OCI-LY7 (cell line): ENCODE measurements around the gene TOP2B. TPM values are rescaled to one million over a fixed set of nuclear protein-coding genes. Genes with fewer than 3 reads are reported as not detected.
A peak's percentile ranks its signal among the peaks of the same experiment; 100 is the strongest.

Experiments used
- BruUV-seq: library from RNA; stranded (reverse); fragments of 400-500 nt; replicated peaks from 2 replicates; lab custom pipeline; 2021; lab: Mats Ljungman, UMichigan
- CTCF ChIA-PET: fragments of 300-600 bp; sonication (Branson Sonifier 250); formaldehyde crosslinking; loops from one replicate; lab custom pipeline; 2022; ENCODE audit warnings: antibody characterized with exemption; ENCODE audit not compliant: unreplicated experiment; lab: Charles Lee
- POLR2A ChIA-PET: fragments of 300-600 bp; sonication (Branson Sonifier 250); formaldehyde crosslinking; loops from one replicate; lab custom pipeline; 2022; ENCODE audit warnings: antibody characterized with exemption; lab: Charles Lee
- DNase-seq: peaks from one replicate; pipeline ENCODE4 v3.0.0-alpha.2; 2015; ENCODE audit warnings: low spot score
- H2AFZ ChIP-seq: fragments of 200-600 bp; sonication (generic), shearing (Covaris generic); 2 replicates; pipeline ENCODE4 v1.6.1; 2014; ENCODE audit warnings: mild to moderate bottlenecking, antibody characterized with exemption, low read length, moderate library complexity
- H3K27ac ChIP-seq: fragments of 200-600 bp; sonication (generic); 2 replicates; pipeline ENCODE4 v1.5.1; 2014; ENCODE audit warnings: mixed run types, low read depth, mild to moderate bottlenecking, moderate library complexity, low read length, inconsistent platforms; ENCODE audit not compliant: poor library complexity, severe bottlenecking
- H3K36me3 ChIP-seq: fragments of 200-600 bp; sonication (generic); 2 replicates; pipeline ENCODE4 v1.6.1; 2014; ENCODE audit warnings: mild to moderate bottlenecking, antibody characterized with exemption, low read length, moderate library complexity, mixed read lengths; ENCODE audit not compliant: insufficient read depth
- H3K4me1 ChIP-seq: fragments of 200-600 bp; sonication (generic); 2 replicates; pipeline ENCODE4 v1.5.1; 2014; ENCODE audit warnings: mild to moderate bottlenecking, low read length; ENCODE audit not compliant: insufficient read depth, poor library complexity, severe bottlenecking
- H3K4me2 ChIP-seq: fragments of 200-600 bp; sonication (generic); 2 replicates; pipeline ENCODE4 v1.6.1; 2014; ENCODE audit warnings: mild to moderate bottlenecking, low read length
- H3K4me3 ChIP-seq: fragments of 200-600 bp; sonication (generic); 2 replicates; pipeline ENCODE4 v1.5.1; 2014; ENCODE audit warnings: mild to moderate bottlenecking, low read depth, low read length; ENCODE audit not compliant: poor library complexity, severe bottlenecking
- H3K79me2 ChIP-seq: fragments of 200-600 bp; sonication (generic); 2 replicates; pipeline ENCODE4 v1.6.1; 2016; ENCODE audit warnings: low read depth, mild to moderate bottlenecking, low read length, moderate library complexity, mixed read lengths; ENCODE audit not compliant: insufficient read depth
- H3K9me2 ChIP-seq: fragments of 200-600 bp; sonication (generic); 2 replicates; pipeline ENCODE4 v1.6.1; 2016; ENCODE audit warnings: mild to moderate bottlenecking, low read length, mixed read lengths; ENCODE audit not compliant: insufficient read depth
- H3K9me3 ChIP-seq: fragments of 200-600 bp; sonication (generic); 2 replicates; pipeline ENCODE4 v1.6.1; 2014; ENCODE audit warnings: mild to moderate bottlenecking, mixed run types, low read length, mixed read lengths
- H4K20me1 ChIP-seq: fragments of 200-600 bp; sonication (generic); 2 replicates; pipeline ENCODE4 v1.6.1; 2014; ENCODE audit warnings: mild to moderate bottlenecking, antibody characterized with exemption, low read length, moderate library complexity, mixed read lengths; ENCODE audit not compliant: insufficient read depth
- EZH2phosphoT487 ChIP-seq: fragments of 200-600 bp; sonication (generic); IDR thresholded peaks from 2 replicates; pipeline ENCODE4 v1.6.1; 2018; ENCODE audit warnings: low read depth, borderline replicate concordance, mild to moderate bottlenecking, mixed run types, antibody characterized with exemption, low read length, moderate library complexity, mixed read lengths
- intact Hi-C: fragments of 100-400 bp; cut with micrococcal nuclease; formaldehyde crosslinking; loops from one replicate; pipeline ENCODE4 v1.10.0; 2022; ENCODE audit not compliant: unreplicated experiment
- total RNA-seq, 2 experiments: library from RNA; depleted of rRNA in 1 of 2; stranded (reverse); fragments of >200 nt in 1 of 2; shearing (Covaris generic) in 1 of 2; gene quantifications; 2 replicates each; pipeline ENCODE4 v1.2.3, GENCODE V29; 2014 to 2022
- TF ChIP-seq, protein P1 (sequence below): fragments of 200-600 bp; sonication (generic); conservative IDR thresholded peaks from 2 replicates; pipeline ENCODE4 v1.5.1; 2014; ENCODE audit warnings: mild to moderate bottlenecking, antibody characterized with exemption, low read length, moderate library complexity, mixed read lengths

Gene TOP2B
- total RNA-seq, 2 experiments from 2014 or later = 162 to 264 TPM

DNA sequence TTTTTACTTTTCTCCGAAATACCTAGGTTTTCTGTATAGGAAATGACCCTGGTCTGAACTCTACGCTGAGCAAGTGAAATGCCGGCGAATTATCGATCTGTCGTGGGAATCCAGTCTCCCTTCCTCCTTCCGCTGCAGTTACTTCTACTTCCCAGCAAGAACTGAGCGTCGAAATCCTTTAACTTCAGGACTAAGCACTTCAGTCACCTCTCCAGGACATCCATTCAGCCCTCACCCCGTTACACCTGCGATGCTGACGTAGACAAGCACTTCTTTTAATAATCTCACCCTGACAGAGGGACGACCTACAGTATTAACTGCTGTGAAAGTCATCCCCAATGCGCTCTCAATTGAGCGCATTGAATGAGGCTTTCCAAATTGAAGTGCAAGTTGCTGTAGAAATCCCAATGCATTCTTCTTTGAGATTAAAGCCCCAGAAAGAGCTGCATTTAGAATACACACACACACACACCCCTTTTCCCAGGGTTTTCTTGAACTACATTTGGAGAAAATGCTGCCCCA lies 1.3 kb downstream of the TOP2B start:
- Histone ChIP-seq H3K27ac (peak overlapping the region; percentile 89), H3K36me3 (peaks cover 16% of the 10 kb centered on the region), H2AFZ (peak overlapping the region; percentile 4; the same call in 1 of the 2 replicates), H3K79me2 (peaks cover 72% of the 10 kb centered on the region), H3K4me1 (peaks cover 58% of the 10 kb centered on the region), H3K4me3 (peak overlapping the region; percentile 90), H3K4me2 (peak overlapping the region; percentile 86), H3K9me3 (no peaks in the 10 kb centered on the region), H3K9me2 (no peaks in the 10 kb centered on the region), H4K20me1 (peaks cover 32% of the 10 kb centered on the region)
- peak; percentile 71 for DNase-seq
- TF ChIP-seq EZH2phosphoT487 = no peak
- TF ChIP-seq, protein P1, sequence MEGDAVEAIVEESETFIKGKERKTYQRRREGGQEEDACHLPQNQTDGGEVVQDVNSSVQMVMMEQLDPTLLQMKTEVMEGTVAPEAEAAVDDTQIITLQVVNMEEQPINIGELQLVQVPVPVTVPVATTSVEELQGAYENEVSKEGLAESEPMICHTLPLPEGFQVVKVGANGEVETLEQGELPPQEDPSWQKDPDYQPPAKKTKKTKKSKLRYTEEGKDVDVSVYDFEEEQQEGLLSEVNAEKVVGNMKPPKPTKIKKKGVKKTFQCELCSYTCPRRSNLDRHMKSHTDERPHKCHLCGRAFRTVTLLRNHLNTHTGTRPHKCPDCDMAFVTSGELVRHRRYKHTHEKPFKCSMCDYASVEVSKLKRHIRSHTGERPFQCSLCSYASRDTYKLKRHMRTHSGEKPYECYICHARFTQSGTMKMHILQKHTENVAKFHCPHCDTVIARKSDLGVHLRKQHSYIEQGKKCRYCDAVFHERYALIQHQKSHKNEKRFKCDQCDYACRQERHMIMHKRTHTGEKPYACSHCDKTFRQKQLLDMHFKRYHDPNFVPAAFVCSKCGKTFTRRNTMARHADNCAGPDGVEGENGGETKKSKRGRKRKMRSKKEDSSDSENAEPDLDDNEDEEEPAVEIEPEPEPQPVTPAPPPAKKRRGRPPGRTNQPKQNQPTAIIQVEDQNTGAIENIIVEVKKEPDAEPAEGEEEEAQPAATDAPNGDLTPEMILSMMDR = peak; percentile 33; the same call in 1 of the 2 replicates
- intact Hi-C loops = no loop called here
- ChIA-PET CTCF (no interaction called here), POLR2A (interaction anchor here (3.3 kb wide), 1 partner anchor 125 kb away, joined by 20 read pairs; the partner anchor contains the start of gene OXSM)
- BruUV-seq = no TSS peak

DNA sequence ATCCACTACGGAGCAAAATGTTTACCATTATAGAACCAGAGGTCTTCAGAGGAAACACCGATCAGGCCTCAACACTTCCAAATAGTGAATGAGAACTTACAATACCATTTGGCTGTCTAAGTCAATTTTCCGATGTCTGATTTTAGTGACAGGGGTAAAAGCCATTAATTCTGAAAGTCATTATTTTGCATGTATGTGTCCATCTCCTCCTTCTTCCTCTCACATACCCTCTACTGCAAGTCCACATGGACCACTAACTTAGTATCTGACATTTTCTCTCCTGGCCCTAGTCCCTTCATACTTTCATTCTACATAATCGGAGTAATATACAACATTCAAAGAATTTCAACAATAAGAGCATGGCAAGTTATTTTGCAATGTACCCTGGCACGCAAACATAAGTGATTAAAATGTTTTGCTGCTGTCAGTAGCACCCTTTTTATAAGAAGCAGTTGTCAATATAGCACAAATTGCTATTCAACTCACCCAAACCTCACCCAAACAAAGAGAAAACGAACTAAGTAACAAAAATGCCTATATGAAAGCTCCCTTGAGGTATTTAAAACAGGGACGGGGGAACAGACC lies 1.9 kb downstream of the TOP2B start:
- H2AFZ ChIP-seq = no peak overlapping the region; the same call in 1 of the 2 replicates
- H3K4me2 ChIP-seq = peak overlapping the region; percentile 86
- TF ChIP-seq, protein P1 = no peak
- no peak for TF ChIP-seq EZH2phosphoT487
- H3K9me2 ChIP-seq = no peaks in the 10 kb centered on the region
- peaks cover 32% of the 10 kb centered on the region for H4K20me1 ChIP-seq
- DNase-seq = no peak
- H3K27ac ChIP-seq = peak overlapping the region; percentile 89
- peaks cover 78% of the 10 kb centered on the region for H3K79me2 ChIP-seq
- peak overlapping the region; percentile 90 for H3K4me3 ChIP-seq
- no peaks in the 10 kb centered on the region for H3K9me3 ChIP-seq
- intact Hi-C loops = loop anchor here (1.0 kb wide), 1 partner anchor 119 kb away; no protein-coding TSS in a partner anchor
- BruUV-seq = TSS peak; percentile 42
- POLR2A ChIA-PET = interaction anchor here (1.0 to 3.3 kb wide), 2 partner anchors 121 to 125 kb away, joined by 3 to 20 read pairs; partner anchors contain the start of gene OXSM
- CTCF ChIA-PET = no interaction called here
- peaks cover 58% of the 10 kb centered on the region for H3K4me1 ChIP-seq
- H3K36me3 ChIP-seq = peaks cover 16% of the 10 kb centered on the region
